ENCODE results near the gene CCDC177.

DNA sequence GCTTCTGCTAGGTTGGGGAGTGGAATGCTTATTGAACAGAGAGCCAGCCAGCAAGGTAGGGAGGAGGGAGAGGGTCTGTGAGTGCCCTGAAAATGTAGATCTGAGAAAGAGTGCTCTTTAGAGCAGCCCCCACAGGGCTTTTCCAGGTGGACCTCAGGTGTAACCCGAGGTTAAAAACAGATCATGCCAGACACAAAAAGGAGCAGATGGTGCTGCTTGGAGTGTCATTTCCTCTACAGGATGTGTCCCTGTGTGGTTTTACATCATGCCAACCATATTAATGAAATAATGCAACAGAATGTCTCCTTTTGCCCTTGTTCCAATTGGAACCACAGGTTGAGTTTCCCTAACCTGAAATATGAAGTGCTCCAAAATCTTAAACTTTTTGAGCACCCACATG is 43.1 kb upstream of the CCDC177 start:
- TF ChIP-seq CTCF (conservative IDR thresholded peaks at IDR 0.05; ENCODE audit: low read length): no peak
- TF ChIP-seq EZH2phosphoT487 (IDR thresholded peaks at IDR 0.05; ENCODE audit: borderline replicate concordance, low read depth, low read length): no peak
